Measurements from ENCODE around the gene P3H3.
"Not testable (repeated sequence)": the region's sequence is repeated elsewhere in the genome, so short reads cannot be mapped to it uniquely, and the experiment has no call there.

The P3H3 gene

DNA sequence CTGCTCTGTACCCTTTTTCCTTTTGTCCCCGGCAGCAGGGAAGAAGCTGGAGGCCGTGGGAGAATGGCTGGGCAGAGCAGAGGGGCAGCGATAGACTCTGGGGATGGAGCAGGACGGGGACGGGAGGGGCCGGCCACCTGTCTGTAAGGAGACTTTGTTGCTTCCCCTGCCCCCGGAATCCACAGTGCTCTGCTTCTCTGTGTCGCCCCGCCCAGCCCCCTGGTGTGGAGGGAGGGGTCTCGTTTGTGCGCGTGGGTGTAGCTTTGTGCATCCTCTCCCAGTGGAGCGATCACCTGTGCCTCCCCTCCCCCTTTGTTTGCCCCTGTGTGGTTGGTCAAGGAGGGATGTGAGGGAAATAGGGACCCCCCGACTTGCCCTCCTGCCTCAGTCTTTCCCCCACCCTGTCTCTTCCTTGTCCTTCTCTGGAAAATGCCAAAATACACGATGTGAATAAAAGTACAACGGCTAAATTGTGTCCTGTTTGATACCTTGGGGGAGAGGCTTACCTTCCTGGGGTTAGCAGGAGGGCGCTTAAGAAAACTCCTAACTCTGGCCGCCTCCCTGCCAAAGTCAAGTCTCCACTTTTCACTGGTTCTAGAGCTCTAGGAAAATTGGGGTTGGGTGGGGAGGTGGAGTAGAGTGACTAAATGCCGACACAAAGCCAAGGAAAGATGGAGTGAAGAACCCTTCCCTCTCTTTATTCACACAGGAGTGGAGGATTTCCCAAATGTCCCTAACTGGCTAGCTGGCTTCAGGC is 38.1 kb downstream of the P3H3 start:
- no peak for DNase-seq (ENCODE audit: low read depth in 2 of 2)

DNA sequence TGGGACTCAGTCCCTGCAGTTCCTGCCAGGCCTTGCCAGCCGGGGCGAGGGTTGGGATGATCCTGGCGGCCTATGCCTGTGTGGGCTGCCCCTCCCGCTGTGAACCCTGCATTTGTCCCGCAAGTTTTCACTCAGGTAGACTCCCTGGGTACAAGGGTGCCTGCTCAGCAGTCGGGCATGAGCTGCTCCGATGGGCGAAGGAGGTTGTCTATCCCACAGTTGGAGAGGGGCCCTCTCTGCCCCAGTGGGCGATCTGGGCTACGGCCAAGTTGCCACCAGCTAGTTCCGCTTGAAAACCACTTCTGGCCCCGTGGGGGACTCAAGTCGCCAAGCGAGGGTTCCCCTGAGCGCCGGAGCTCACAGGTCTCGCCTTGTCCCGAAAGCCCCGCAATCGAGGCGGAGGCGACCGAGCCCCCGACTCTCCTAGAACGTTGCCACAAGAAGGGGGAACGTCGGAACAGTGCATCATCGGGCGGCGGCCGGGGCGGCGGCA is 38.8 kb downstream of the P3H3 start:
- no peak for DNase-seq (ENCODE audit: low read depth in 2 of 2)

DNA sequence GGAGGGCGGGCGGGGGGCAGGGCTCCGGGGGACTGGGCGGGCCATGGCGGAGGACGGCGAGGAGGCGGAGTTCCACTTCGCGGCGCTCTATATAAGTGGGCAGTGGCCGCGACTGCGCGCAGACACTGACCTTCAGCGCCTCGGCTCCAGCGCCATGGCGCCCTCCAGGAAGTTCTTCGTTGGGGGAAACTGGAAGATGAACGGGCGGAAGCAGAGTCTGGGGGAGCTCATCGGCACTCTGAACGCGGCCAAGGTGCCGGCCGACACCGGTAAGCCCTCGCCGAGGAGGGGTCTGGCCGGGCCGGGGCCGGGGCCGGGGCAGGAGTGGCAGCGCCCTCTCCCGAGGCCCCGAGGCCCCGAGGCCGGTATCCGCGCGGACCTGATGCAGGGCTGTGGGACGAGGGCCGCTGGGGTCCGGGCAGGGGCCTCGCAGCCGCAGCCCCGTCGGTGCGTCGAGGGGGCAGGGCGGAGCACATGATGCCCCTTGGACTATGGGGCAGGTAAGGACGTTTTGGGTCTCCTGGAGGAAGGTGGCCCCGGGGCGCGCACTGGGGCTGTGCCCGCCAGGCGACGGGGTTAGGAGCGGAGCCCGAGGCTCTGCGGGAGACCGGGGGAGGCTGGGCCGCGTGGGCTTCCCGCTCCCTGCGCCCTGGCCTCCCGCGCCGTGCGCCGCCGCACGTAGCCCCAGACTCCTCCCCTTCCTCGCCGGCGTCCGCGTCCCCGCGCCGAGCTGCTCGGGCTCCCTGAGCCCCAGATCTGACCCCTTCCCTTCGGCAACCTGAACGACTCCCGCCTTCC is 39.4 kb downstream of the P3H3 start, which contains the start of gene TPI1:
Gene TPI1 (plus strand): TSS at position 119 of the 798 bp plus-strand sequence. CDS start 36 bp downstream, at position 155.
- no peak for DNase-seq (ENCODE audit: low read depth in 2 of 2)

DNA sequence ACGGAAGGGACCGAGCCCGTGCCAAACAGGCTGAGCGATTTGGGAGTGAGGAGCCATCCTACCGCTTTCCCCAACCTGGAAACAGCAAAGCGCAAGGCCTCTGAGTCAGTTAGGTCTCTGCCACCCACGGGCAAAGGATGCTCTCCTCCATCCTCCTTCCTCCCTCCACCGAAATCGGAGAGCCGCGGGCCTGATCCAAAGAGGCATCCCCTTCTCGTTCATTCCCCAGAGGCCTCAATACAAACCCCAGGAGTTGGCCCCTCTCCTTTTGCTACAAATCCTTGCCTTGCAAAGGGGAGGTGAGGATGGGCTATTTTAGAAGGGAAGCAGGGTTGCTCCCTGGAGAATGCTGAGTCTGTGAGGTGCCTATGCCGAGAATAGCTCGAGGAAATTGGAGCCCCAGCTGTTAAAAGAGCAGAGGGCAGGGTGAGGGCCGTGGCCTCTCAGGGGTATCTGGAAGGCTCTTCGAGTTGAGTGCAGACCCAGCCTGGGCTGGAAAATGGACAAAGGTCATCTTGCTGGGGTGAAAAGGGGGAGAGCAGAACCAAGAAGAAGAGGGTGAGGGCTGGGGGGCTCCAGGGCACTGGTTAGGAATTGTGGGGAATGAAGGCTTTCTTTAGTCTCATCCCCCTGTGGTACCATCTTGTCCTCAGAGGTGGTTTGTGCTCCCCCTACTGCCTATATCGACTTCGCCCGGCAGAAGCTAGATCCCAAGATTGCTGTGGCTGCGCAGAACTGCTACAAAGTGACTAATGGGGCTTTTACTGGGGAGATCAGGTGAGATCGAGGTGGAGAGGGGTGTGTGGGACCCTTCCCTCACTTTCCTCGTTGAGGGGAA is 40.2 kb downstream of the P3H3 start:
- no peak for DNase-seq (ENCODE audit: low read depth in 2 of 2)

DNA sequence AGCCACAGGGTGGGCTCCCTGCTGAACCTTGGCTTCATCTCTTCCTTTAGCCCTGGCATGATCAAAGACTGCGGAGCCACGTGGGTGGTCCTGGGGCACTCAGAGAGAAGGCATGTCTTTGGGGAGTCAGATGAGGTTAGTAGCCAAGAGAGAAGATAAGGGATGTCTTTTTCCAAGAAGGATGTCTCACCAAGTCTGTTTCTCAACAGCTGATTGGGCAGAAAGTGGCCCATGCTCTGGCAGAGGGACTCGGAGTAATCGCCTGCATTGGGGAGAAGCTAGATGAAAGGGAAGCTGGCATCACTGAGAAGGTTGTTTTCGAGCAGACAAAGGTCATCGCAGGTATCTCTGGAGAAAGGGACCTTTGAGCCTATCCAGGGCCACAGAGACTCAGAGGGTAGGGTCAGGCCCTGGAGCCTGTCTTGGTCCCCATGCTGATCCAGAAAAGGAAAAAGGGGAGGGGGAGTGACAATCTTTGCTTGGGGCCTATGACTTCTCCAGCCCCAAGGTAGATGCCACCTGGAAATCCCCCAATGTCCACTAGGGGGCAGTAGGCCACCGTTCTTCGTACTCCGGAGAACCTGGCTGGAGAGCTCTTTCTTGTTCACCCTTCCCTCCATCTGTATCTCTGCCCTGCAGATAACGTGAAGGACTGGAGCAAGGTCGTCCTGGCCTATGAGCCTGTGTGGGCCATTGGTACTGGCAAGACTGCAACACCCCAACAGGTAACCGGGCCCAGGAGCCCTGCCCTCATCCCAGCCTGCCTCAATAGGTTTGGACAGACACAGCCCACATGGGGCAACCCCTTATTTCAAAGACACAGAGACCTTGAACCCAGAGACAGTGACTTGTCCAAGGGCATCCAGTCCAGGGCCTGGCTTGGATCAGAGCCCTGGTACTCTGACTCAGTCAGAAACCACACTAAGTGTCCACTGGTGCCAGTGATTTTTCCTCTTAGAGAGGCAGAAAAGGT is 41.1 kb downstream of the P3H3 start:
- no peak for DNase-seq (ENCODE audit: low read depth in 2 of 2)

DNA sequence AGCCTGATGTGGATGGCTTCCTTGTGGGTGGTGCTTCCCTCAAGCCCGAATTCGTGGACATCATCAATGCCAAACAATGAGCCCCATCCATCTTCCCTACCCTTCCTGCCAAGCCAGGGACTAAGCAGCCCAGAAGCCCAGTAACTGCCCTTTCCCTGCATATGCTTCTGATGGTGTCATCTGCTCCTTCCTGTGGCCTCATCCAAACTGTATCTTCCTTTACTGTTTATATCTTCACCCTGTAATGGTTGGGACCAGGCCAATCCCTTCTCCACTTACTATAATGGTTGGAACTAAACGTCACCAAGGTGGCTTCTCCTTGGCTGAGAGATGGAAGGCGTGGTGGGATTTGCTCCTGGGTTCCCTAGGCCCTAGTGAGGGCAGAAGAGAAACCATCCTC is 42.1 kb downstream of the P3H3 start:
- not testable (repeated sequence) for DNase-seq (ENCODE audit: low read depth in 2 of 2)

DNA sequence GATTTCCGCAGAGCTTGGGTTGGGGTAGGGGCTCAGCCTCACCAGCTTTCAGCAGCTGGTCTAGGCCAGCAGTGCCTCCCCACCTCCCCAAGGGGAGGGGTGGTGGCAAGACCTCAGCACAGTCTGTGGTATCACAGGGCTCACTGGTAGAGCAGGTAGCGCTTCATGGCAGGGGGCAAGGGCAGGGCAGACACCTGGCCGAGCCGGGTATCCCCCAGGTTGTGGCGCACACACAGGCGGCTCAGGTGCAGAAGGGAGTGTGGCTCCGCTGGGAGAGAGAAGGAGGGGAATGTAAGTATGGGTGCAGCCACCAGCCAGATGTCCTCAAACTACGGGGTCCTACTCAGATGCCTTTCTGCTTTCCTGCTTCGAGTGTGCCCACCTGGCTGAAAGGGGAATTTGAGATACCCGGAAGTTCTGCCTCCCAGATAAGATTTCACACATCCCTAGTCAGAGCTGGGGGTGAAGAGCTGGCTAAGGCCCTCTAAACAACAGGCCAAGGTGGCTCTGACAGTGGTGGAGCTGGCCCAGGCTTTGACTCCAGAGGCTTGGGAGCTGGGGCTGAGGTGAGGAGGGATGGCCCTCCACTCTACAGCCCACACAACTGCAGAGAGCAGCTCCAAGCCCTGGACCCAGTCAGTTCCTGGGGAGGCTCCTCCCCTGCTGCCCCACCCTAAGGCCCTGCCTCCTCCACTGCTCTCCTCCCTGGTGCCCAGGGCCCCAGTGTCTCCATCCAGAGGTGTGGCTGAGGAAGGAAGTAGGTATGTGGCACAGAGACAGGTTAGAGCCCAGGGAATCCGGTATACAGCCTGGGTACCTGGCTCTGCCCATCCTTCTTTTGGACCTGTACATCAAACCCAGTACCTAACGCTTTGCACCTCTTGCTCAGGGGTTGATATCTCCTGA is 43.1 kb downstream of the P3H3 start:
- DNase-seq (ENCODE audit: low read depth in 2 of 2), result no peak

DNA sequence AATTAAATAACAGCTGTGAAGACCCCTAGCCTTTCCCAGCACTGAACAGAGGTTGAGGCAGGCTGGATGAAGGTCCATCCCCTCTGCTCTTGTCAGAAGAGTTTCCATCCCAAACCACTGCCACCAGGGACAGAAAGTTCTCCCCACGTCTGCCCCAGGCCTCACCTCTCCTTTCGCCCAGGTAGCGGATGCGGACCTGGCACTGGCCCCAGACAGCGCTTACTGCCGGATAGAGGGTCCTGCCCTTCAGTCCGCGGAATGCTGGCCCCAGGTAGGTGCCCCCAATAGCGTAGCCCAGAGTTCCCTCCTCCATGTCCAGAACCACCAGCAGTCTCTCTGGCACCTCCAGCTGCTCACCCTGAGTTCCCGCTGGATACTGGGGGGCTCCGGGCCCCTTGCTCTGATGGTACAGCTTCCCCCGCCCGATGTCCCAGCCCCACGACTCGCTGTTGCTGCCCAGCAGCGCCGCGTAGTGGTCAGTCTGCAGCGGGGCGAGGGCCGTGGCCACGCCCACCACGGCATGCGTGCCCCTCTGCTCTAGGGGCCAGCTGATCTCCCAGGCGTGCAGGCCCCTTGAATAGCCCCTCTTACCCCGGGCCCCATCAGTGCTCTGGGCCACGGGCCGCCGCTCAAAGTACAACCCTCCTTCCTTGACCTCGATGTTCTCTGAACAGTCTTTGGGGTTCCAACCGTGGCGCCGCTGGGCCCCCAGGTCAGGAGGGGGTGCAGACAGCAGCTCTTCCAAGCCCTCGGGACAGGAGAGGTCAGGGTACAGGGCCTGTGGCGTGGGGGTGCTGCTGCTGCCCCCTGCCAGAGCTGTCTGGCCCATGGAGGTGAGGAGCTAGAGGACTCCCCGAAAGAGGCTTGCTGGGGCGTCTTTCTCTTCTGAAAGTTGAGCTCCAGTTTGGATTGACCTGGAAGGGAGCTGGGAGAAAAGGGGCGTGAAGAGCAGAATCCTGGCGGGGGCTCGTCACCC is 44.2 kb downstream of the P3H3 start:
- no peak for DNase-seq (ENCODE audit: low read depth in 2 of 2)

DNA sequence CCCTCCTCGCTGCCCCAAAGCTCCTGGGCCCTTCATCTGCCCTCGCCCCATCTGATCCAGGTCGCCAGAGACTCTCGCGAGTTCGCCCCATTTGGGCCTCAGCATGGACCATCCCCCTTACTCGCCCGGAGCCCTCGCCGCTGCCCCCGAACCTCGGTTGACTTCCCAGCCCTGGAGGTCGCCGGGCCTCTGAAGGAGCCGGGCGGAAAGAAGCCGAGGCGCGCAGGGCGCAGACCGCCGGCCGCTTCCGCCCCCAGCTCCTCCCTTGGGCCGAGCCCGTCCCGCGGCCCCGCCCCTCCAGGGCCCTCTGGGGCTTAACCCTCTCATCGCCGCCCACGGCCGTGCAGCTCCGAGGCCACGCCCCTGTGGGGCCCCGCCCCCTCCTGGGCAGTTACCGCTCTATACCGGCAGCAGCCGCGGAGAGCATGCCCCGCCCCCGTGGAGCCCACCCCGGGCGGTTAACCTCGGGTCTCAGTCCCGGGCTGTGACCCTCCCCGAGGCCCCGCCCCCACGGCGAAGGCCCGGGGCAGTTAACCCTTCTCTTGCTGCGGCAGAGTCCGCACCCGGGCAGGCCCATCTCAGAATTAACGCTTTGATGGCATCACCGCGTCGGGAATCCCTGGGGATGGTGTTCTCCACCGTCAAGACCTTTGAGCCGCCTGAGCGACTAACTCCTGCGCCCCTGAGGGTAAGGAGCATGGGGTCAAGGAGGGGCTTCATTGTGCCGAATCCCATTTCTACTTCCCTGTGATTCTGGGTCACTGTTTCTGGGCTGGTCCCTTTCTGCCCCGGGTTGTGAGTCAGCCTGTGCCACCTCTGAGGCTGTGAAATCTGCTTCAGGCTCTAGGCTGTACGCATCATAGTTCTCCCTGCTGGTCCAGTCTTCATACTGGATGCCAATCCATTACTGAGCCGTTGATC is 45.1 kb downstream of the P3H3 start, which contains the start of gene SPSB2:
Gene SPSB2 (minus strand): TSS at position 210 of the 921 bp plus-strand sequence. CDS start 402 bp downstream, outside the sequence.
- peak; percentile 82 to 85 for DNase-seq (ENCODE audit: low read depth in 2 of 2)

DNA sequence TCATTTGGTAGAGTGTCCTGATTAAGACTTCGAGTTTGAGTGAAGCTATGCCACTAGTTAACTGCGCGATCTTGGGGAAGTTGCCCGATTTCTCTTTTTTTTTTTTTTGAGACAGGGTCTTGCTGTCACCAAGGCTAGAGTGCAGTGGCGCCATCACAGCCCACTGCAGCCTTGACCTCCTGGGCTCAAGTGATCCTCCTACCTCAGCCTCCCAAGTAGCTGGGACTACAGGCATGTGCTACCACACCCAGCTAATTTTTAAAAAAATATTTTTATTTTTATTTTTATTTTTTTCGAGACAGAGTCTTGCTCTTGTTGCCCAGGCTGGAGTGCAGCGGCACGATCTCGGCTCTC is 45.8 kb downstream of the P3H3 start:
- not testable (repeated sequence) for DNase-seq (ENCODE audit: low read depth in 2 of 2)

DNA sequence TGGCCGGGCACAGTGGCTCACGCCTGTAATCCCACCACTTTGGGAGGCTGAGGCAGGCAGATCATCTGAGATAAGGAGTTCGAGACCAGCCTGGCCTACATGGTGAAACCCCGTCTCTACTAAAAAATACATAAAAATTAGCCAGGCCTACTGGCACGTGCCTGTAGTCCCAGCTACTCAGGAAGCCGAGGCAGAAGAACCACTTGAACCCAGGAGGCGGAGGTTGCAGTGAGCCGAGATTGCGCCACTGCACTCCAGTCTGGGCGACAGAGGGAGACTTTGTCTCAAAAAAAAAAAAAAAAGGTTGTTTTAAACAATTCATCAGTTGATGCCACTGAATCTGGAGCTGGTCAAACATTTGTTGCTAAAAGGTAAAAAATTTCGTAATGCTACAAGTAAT is 51.6 kb downstream of the P3H3 start:
- DNase-seq (ENCODE audit: low read depth in 2 of 2), result not testable (repeated sequence)

DNA sequence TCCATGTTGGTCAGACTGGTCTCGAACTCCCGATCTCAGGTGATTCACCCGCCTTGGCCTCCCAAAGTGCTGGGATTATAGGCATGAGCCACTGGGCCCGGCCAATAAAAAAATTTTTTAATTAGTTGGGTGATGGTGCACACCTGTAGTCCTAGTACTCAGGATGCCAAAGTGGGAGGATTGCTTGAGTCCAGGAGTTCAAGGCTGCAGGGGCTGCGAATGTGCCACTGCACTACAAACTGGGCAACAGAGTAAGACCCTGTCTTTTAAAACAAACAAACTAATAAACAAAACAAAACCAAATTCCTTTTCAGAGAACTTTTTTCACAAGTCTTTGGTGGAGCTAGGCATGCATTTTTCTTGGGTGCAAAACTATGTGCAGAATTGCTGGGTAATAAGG is 55.0 kb downstream of the P3H3 start:
- DNase-seq (ENCODE audit: low read depth in 2 of 2), result no peak

DNA sequence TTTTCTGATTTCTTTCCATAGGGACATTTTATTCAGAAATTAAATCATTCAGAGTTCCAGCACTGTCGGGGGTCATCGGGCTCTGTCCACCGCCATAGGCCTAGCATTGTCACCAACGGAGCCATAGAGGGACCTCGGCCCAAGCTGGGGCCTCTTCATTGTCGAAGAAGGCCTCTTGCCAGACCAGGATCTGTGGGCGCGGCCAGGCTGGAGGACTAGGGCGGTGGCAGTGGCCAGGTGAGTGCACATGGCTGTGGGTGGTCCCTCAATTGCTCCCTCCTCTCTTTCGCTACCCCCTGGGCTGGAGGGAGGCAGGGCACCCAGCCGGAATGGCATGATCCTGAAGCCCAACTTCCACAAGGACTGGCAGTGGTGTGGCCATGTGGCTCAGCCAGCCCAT is 55.5 kb downstream of the P3H3 start:
- DNase-seq (ENCODE audit: low read depth in 2 of 2), result no peak

DNA sequence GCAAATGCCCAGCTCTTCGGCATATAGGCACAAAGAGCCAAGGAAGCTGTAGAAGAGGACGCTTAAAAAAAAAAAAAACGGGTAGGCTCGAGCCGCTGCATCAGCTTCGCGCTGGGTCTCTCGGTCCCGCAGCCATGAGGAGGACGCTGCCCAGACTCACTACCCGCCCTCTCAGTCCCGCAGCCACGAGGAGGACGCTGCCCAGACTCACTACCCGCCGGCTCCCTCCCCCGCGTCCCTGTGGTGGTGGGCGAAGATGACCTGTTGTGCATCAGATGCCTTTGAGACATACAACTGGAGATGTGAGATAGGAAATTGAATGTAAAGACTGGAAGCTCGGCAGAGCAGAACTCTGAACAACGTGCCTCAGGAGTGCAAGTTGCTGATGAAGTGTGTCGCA is 56.3 kb downstream of the P3H3 start:
- no peak for DNase-seq (ENCODE audit: low read depth in 2 of 2)

DNA sequence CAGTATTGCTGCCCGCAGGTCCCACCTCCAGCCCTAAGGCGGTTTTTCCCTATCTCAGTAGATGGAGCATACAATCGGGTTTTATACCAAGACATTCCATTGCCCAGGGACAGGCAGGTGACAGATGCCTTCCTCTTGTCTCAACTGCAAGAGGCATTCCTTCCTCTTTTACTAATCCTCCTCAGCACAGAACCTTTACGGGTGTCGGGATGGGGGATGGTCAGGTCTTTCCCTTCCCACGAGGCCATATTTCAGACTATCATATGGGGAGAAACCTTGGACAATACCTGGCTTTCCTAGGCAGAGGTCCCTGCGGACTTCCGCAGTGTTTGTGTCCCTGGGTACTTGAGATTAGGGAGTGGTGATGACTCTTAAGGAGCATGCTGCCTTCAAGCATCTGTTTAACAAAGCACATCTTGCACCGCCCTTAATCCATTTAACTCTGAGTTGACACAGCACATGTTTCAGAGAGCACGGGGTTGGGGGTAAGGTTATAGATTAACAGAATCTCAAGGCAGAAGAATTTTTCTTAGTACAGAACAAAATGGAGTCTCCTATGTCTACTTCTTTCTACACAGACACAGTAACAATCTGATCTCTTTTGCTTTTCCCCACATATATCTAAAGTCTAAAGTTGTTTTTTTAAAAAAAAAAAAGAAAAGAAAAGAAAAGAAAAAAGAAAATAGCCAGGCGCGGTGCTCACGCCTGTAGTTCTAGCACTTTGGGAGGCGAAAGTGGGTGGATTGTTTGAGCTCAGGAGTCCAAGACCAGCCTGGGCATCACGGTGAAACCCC is 58.2 kb downstream of the P3H3 start:
- not testable (repeated sequence) for DNase-seq (ENCODE audit: low read depth in 2 of 2)

DNA sequence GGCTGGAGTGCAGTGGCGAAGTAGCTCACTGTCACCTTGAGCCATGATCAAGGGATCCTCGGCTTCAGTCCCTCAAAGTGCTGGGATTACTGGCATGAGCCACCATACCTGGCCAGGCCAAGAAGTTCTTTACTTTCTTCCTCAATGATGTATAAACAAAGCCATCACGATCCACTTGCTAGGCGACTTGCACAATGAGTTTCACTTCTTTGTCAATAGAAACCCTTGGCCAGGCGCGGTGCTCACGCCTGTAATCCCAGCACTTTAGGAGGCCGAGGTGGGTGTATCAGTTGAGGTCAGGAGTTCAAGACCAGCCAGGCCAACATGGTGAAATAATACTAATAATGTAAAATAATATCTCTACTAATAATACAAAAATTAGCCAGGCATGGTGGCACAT is 59.3 kb downstream of the P3H3 start:
- no peak for DNase-seq (ENCODE audit: low read depth in 2 of 2)

DNA sequence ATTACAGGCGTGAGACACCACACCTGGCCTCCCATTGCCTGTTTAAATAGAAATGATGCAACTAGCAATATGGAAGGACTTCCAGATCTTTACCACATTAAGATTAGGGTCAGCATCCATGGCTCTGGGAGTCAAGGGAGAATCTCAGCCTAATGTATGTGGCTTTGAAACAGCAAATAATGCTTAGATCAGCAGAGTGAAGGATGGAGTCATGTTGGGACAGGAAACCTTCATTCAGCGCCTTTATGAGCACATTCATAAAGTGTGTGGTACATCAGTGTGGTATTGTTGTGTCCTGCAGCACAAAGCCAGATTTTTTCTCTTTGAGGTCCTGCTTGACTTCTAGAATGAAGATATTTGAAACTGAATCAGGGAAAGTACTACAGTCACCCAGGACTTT is 60.2 kb downstream of the P3H3 start:
- DNase-seq (ENCODE audit: low read depth in 2 of 2), result no peak
